Amniotic epithelial cell (primary cell): ENCODE data around the gene MTURN.

Experiments used
- DNase-seq: peaks from one replicate; pipeline ENCODE4 v3.0.0-alpha.2; 2010; ENCODE audit warnings: low read depth

The MTURN gene

GRCh38 chr7:30136117-30136731 is 1.4 kb downstream of the MTURN start:
- DNase-seq = no peak

GRCh38 chr7:30136743-30137485 is 2.1 kb downstream of the MTURN start:
- no peak for DNase-seq

- DNase-seq = no peak
Measured at GRCh38 chr7:30139836-30140384, 5.1 kb downstream of the MTURN start.

GRCh38 chr7:30140456-30140855 is 5.7 kb downstream of the MTURN start:
- no peak for DNase-seq

GRCh38 chr7:30142710-30143109 is 7.9 kb downstream of the MTURN start:
- DNase-seq = peak; percentile 61

- peak; percentile 27 for DNase-seq
Measured at GRCh38 chr7:30143748-30144251, 9.0 kb downstream of the MTURN start.

- DNase-seq = peak; percentile 31
Measured at GRCh38 chr7:30144657-30145306, 10.0 kb downstream of the MTURN start.

GRCh38 chr7:30145426-30145970 is 10.7 kb downstream of the MTURN start:
- DNase-seq = no peak

GRCh38 chr7:30146127-30146612 is 11.4 kb downstream of the MTURN start:
- DNase-seq = peak; percentile 40

GRCh38 chr7:30147223-30147622 is 12.4 kb downstream of the MTURN start:
- DNase-seq = no peak

- DNase-seq = no peak
Measured at GRCh38 chr7:30147785-30148184, 13.0 kb downstream of the MTURN start.

- no peak for DNase-seq
Measured at GRCh38 chr7:30148426-30148825, 13.6 kb downstream of the MTURN start.

- DNase-seq = no peak
Measured at GRCh38 chr7:30148951-30149459, 14.2 kb downstream of the MTURN start.

GRCh38 chr7:30149640-30150272 is 15.0 kb downstream of the MTURN start:
- no peak for DNase-seq

- no peak for DNase-seq
Measured at GRCh38 chr7:30150711-30151110, 15.9 kb downstream of the MTURN start.

- DNase-seq = no peak
Measured at GRCh38 chr7:30154111-30154587, 19.4 kb downstream of the MTURN start.

- DNase-seq = no peak
Measured at GRCh38 chr7:30155481-30155880, 20.7 kb downstream of the MTURN start.

- no peak for DNase-seq
Measured at GRCh38 chr7:30157204-30157603, 22.4 kb downstream of the MTURN start.

- no peak for DNase-seq
Measured at GRCh38 chr7:30159163-30159562, 24.4 kb downstream of the MTURN start.

- DNase-seq = peak; percentile 69
Measured at GRCh38 chr7:30159698-30160143, 24.9 kb downstream of the MTURN start.

GRCh38 chr7:30160329-30160728 is 25.5 kb downstream of the MTURN start:
- DNase-seq = no peak
